HepG2 (cell line): ENCODE data around the gene SNX9. TPM values are rescaled to one million over a fixed set of nuclear protein-coding genes. Genes with fewer than 3 reads are reported as not detected.

Experiments used
- AKAP8 ChIP-seq: sonication (generic); formaldehyde crosslinking; IDR thresholded peaks from 2 replicates; pipeline ENCODE4 v1.5.1; 2020; ENCODE audit warnings: mild to moderate bottlenecking, missing genetic modification reagents
- GLMP ChIP-seq: sonication (generic); formaldehyde crosslinking; IDR thresholded peaks from 2 replicates; pipeline ENCODE4 v1.9.0; 2021; ENCODE audit warnings: missing genetic modification reagents, mild to moderate bottlenecking, borderline replicate concordance
- MTA1 ChIP-seq: sonication (generic); formaldehyde crosslinking; IDR thresholded peaks from 2 replicates; pipeline ENCODE4 v1.4.0; 2020; ENCODE audit warnings: missing genetic modification reagents, mild to moderate bottlenecking, borderline replicate concordance
- SOX6 ChIP-seq, 2 experiments: fragments of 450-650 bp in 1 of 2; sonication (generic) in 1 of 2; formaldehyde crosslinking in 1 of 2; IDR thresholded peaks; 2 replicates each; pipeline versions ENCODE4 v1.4.0 to v1.6.1; 2017 to 2020; ENCODE audit warnings: antibody characterized with exemption in 1 of 2, mild to moderate bottlenecking in 1 of 2, missing genetic modification reagents in 1 of 2
- SP140L ChIP-seq: sonication (generic); formaldehyde crosslinking; IDR thresholded peaks from 2 replicates; pipeline ENCODE4 v1.4.0; 2020; ENCODE audit warnings: missing genetic modification reagents, borderline replicate concordance
- ZBTB37 ChIP-seq: sonication (generic); formaldehyde crosslinking; IDR thresholded peaks from 2 replicates; pipeline ENCODE4 v1.4.0; 2020; ENCODE audit warnings: mild to moderate bottlenecking, missing genetic modification reagents
- ZFP90 ChIP-seq: sonication (generic); formaldehyde crosslinking; IDR thresholded peaks from 2 replicates; pipeline ENCODE4 v1.8.0; 2022; ENCODE audit warnings: missing genetic modification reagents, mild to moderate bottlenecking, inconsistent platforms, borderline replicate concordance
- ZNF550 ChIP-seq: sonication (generic); formaldehyde crosslinking; IDR thresholded peaks from 2 replicates; pipeline ENCODE4 v1.4.0; 2020; ENCODE audit warnings: mild to moderate bottlenecking, missing genetic modification reagents, borderline replicate concordance
- ZNF850 ChIP-seq: sonication (generic); formaldehyde crosslinking; conservative IDR thresholded peaks from 2 replicates; pipeline ENCODE4 v1.9.0; 2021; ENCODE audit warnings: mild to moderate bottlenecking, missing genetic modification reagents
- polyA plus RNA-seq, 8 experiments: library from polyadenylated mRNA; depleted of rRNA in 3 of 8; stranded (reverse) in 7 of 8; unstranded in 1 of 8; fragments of >200 nt; fragmentation: Illumina TruSeq in 4 of 8; extraction: Trizol in 4 of 8; gene quantifications; 2 replicates each; pipeline versions ENCODE4 v1.2.1 to v1.2.3, GENCODE V29; 2011 to 2016; ENCODE audit warnings: low read depth in 4 of 8, missing spikeins in 1 of 8, mixed read lengths in 1 of 8; ENCODE audit not compliant: insufficient read depth in 1 of 8
- total RNA-seq, 5 experiments: library from RNA; depleted of rRNA; stranded (reverse); fragments of >200 nt; fragmentation: Illumina TruSeq; extraction: Trizol; gene quantifications; 2 replicates each; pipeline ENCODE4 v1.2.3, GENCODE V29; 2016; ENCODE audit warnings: low read depth in 1 of 5
- TF ChIP-seq, protein P1 (sequence below), 2 experiments: sonication (generic) in 1 of 2; formaldehyde crosslinking in 1 of 2; IDR thresholded peaks; 2 replicates each; pipeline versions ENCODE4 v1.6.1 to v1.9.0; 2014 to 2022; ENCODE audit warnings: antibody characterized with exemption in 1 of 2, borderline replicate concordance in 1 of 2, inconsistent platforms in 1 of 2, low read depth in 1 of 2, missing genetic modification reagents in 1 of 2
- TF ChIP-seq, protein P2 (sequence below): sonication (generic); formaldehyde crosslinking; IDR thresholded peaks from 2 replicates; pipeline ENCODE4 v1.4.0; 2020; ENCODE audit warnings: missing genetic modification reagents, mild to moderate bottlenecking, borderline replicate concordance
- TF ChIP-seq, protein P3 (sequence below): sonication (generic); formaldehyde crosslinking; IDR thresholded peaks from 2 replicates; pipeline ENCODE4 v1.5.1; 2020; ENCODE audit warnings: missing genetic modification reagents, mild to moderate bottlenecking, borderline replicate concordance

The SNX9 gene
- total and polyA plus RNA-seq, 2 of the 13 experiments (the other 11 are each of a cell fraction or from before 2014, with no cell fraction given) = 21.9 to 36.0 TPM

DNA sequence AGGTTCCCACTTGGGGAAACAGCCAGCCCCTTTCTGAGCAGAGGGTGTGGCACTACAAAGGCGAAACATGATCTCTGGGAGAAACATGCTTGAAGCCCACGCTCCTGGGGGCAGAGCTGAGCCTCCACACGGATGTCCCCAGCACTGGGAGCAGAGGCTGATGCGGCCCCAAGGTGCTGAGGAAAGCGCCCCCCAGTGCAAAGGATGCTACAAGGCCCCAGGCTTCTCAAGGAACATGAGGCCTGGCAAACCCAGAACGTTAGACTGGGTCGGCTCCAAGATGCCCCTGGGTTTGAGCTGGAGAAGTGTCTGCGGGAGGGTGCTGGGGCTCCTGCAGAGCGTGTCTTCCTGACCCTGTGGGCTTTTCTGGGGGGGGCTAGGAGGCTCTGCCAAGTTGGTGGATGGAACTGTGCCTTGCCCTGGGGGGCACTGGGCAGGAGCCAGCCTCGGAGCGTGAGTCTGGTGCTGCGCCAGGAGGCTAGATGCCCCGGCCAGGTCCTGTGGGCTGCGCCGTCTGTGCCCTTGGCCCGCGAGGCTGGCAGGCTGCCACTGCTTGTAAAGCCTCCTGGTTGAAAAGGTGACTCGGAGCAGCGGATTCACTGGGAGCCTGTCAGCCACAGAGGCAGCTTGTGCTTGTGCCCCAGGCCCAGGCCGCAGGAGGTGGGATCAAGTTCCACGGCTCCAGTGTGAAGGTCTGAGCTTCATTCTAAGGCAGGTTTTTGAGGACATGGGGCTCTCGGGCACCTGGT is 166.7 kb downstream of the SNX9 start (continued):
- TF ChIP-seq, protein P1, sequence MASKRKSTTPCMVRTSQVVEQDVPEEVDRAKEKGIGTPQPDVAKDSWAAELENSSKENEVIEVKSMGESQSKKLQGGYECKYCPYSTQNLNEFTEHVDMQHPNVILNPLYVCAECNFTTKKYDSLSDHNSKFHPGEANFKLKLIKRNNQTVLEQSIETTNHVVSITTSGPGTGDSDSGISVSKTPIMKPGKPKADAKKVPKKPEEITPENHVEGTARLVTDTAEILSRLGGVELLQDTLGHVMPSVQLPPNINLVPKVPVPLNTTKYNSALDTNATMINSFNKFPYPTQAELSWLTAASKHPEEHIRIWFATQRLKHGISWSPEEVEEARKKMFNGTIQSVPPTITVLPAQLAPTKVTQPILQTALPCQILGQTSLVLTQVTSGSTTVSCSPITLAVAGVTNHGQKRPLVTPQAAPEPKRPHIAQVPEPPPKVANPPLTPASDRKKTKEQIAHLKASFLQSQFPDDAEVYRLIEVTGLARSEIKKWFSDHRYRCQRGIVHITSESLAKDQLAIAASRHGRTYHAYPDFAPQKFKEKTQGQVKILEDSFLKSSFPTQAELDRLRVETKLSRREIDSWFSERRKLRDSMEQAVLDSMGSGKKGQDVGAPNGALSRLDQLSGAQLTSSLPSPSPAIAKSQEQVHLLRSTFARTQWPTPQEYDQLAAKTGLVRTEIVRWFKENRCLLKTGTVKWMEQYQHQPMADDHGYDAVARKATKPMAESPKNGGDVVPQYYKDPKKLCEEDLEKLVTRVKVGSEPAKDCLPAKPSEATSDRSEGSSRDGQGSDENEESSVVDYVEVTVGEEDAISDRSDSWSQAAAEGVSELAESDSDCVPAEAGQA (IDR thresholded peaks at IDR 0.05; ENCODE audit: low read depth) = 0 out of 2 replicates have a peak, but pooled peaks have one; percentile 34
- TF ChIP-seq, protein P1 (CRISPR knock-in tag; IDR thresholded peaks at IDR 0.05; ENCODE audit: borderline replicate concordance) = no peak
- TF ChIP-seq ZNF550 (CRISPR knock-in tag) (peak; percentile 36; the same call in 1 of the 2 replicates), ZNF850 (CRISPR knock-in tag) (no peak), SP140L (CRISPR knock-in tag) (no peak), SOX6 (IDR thresholded peaks at IDR 0.05) (no peak), SOX6 (CRISPR knock-in tag; IDR thresholded peaks at IDR 0.05) (peak; percentile 41), ZFP90 (CRISPR knock-in tag) (0 out of 2 replicates have a peak, but pooled peaks have one; percentile 59), ZBTB37 (CRISPR knock-in tag) (no peak), MTA1 (peak; percentile 44; the same call in 1 of the 2 replicates), AKAP8 (CRISPR knock-in tag) (no peak), GLMP (CRISPR knock-in tag) (no peak)
- TF ChIP-seq, protein P2, sequence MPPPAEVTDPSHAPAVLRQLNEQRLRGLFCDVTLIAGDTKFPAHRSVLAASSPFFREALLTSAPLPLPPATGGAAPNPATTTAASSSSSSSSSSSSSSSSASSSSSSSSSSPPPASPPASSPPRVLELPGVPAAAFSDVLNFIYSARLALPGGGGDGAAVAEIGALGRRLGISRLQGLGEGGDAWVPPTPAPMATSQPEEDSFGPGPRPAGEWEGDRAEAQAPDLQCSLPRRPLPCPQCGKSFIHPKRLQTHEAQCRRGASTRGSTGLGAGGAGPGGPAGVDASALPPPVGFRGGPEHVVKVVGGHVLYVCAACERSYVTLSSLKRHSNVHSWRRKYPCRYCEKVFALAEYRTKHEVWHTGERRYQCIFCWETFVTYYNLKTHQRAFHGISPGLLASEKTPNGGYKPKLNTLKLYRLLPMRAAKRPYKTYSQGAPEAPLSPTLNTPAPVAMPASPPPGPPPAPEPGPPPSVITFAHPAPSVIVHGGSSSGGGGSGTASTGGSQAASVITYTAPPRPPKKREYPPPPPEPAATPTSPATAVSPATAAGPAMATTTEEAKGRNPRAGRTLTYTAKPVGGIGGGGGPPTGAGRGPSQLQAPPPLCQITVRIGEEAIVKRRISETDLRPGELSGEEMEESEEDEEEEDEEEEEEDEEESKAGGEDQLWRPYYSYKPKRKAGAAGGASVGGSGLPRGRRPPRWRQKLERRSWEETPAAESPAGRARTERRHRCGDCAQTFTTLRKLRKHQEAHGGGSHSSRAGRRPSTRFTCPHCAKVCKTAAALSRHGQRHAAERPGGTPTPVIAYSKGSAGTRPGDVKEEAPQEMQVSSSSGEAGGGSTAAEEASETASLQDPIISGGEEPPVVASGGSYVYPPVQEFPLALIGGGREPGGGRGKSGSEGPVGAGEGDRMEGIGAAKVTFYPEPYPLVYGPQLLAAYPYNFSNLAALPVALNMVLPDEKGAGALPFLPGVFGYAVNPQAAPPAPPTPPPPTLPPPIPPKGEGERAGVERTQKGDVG = peak; percentile 85
- TF ChIP-seq, protein P3, sequence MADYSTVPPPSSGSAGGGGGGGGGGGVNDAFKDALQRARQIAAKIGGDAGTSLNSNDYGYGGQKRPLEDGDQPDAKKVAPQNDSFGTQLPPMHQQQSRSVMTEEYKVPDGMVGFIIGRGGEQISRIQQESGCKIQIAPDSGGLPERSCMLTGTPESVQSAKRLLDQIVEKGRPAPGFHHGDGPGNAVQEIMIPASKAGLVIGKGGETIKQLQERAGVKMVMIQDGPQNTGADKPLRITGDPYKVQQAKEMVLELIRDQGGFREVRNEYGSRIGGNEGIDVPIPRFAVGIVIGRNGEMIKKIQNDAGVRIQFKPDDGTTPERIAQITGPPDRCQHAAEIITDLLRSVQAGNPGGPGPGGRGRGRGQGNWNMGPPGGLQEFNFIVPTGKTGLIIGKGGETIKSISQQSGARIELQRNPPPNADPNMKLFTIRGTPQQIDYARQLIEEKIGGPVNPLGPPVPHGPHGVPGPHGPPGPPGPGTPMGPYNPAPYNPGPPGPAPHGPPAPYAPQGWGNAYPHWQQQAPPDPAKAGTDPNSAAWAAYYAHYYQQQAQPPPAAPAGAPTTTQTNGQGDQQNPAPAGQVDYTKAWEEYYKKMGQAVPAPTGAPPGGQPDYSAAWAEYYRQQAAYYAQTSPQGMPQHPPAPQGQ (CRISPR knock-in tag) = no peak
